Trophoblast cell (in vitro differentiated cells and primary cell): ENCODE results near the gene SH3BGRL.

Experiments
- DNase-seq, 2 donors: peaks; one replicate each; pipeline ENCODE4 v3.0.0-alpha.2; 2016
- H2AFZ ChIP-seq: 2 replicates; pipeline ENCODE4 v1.6.1; 2013; ENCODE audit warnings: low read length, moderate library complexity, mild to moderate bottlenecking; ENCODE audit not compliant: insufficient read depth, poor library complexity
- H2AK5ac ChIP-seq: 2 replicates; pipeline ENCODE4 v1.6.1; 2013; ENCODE audit warnings: mild to moderate bottlenecking, low read length
- H2BK120ac ChIP-seq: 2 replicates; pipeline ENCODE4 v1.6.1; 2013; ENCODE audit warnings: low read length, mild to moderate bottlenecking, moderate library complexity; ENCODE audit not compliant: insufficient read depth, poor library complexity
- H2BK12ac ChIP-seq: 2 replicates; pipeline ENCODE4 v1.6.1; 2013; ENCODE audit warnings: mild to moderate bottlenecking, low read length, moderate library complexity
- H2BK5ac ChIP-seq: 2 replicates; pipeline ENCODE4 v1.6.1; 2013; ENCODE audit warnings: low read length, low read depth, moderate library complexity, mild to moderate bottlenecking; ENCODE audit not compliant: poor library complexity
- H3K14ac ChIP-seq: 2 replicates; pipeline ENCODE4 v1.6.1; 2013; ENCODE audit warnings: mild to moderate bottlenecking, low read length
- H3K18ac ChIP-seq: 2 replicates; pipeline ENCODE4 v1.6.1; 2013; ENCODE audit warnings: mild to moderate bottlenecking, low read length
- H3K23ac ChIP-seq: 2 replicates; pipeline ENCODE4 v1.6.1; 2013; ENCODE audit warnings: low read length
- H3K27ac ChIP-seq: 2 replicates; pipeline ENCODE4 v1.5.1; 2013; ENCODE audit warnings: low read depth, mild to moderate bottlenecking, inconsistent platforms, low read length, moderate library complexity
- H3K27me3 ChIP-seq: 2 replicates; pipeline ENCODE4 v1.6.1; 2013; ENCODE audit warnings: inconsistent platforms, mild to moderate bottlenecking, low read length, moderate library complexity; ENCODE audit not compliant: insufficient read depth
- H3K36me3 ChIP-seq, 2 experiments: 1 replicate in 1 of 2; 2 replicates in 1 of 2; pipeline ENCODE4 v1.6.1; 2013; ENCODE audit warnings: low read length in 2 of 2, mild to moderate bottlenecking in 2 of 2, moderate library complexity in 1 of 2; ENCODE audit not compliant: insufficient read depth in 2 of 2, control insufficient read depth in 1 of 2
- H3K4ac ChIP-seq: 2 replicates; pipeline ENCODE4 v1.6.1; 2013; ENCODE audit warnings: low read depth, mild to moderate bottlenecking, low read length, moderate library complexity
- H3K4me1 ChIP-seq, 2 experiments: 1 replicate in 1 of 2; 2 replicates in 1 of 2; pipeline ENCODE4 v1.6.1; 2013; ENCODE audit warnings: low read length in 2 of 2, mild to moderate bottlenecking in 2 of 2, moderate library complexity in 1 of 2; ENCODE audit not compliant: insufficient read depth in 2 of 2, control insufficient read depth in 1 of 2
- H3K4me2 ChIP-seq: 2 replicates; pipeline ENCODE4 v1.6.1; 2013; ENCODE audit warnings: inconsistent platforms, mild to moderate bottlenecking, low read length, moderate library complexity
- H3K4me3 ChIP-seq: 2 replicates; pipeline ENCODE4 v1.5.1; 2013; ENCODE audit warnings: mild to moderate bottlenecking, low read depth, low read length, inconsistent platforms
- H3K79me1 ChIP-seq: one replicate; pipeline ENCODE4 v1.6.1; 2013; ENCODE audit warnings: low read length
- H3K79me2 ChIP-seq: 2 replicates; pipeline ENCODE4 v1.6.1; 2013; ENCODE audit warnings: low read length, mild to moderate bottlenecking; ENCODE audit not compliant: control insufficient read depth, insufficient read depth, poor library complexity
- H3K9ac ChIP-seq: 2 replicates; pipeline ENCODE4 v1.6.1; 2013; ENCODE audit warnings: mild to moderate bottlenecking, low read length
- H3K9me3 ChIP-seq: 2 replicates; pipeline ENCODE4 v1.6.1; 2013; ENCODE audit warnings: low read depth, mild to moderate bottlenecking, control low read depth, inconsistent platforms, low read length; ENCODE audit not compliant: insufficient read depth
- H4K12ac ChIP-seq: 2 replicates; pipeline ENCODE4 v1.6.1; 2013; ENCODE audit warnings: low read depth, mild to moderate bottlenecking, low read length, moderate library complexity
- H4K8ac ChIP-seq: 2 replicates; pipeline ENCODE4 v1.6.1; 2013; ENCODE audit warnings: low read depth, mild to moderate bottlenecking, low read length, moderate library complexity
- H4K91ac ChIP-seq: one replicate; pipeline ENCODE4 v1.6.1; 2013; ENCODE audit warnings: low read depth, mild to moderate bottlenecking, low read length, moderate library complexity
- WGBS: extraction: QIAGEN DNeasy Blood & Tissue Kit; methylation state at CpG from one replicate; pipeline ENCODE4 v1.1.7; 2013; ENCODE audit warnings: missing lambda C conversion rate; ENCODE audit not compliant: insufficient read length, insufficient coverage; ENCODE audit errors: extremely low coverage; 5-methylcytosine and 5-hydroxymethylcytosine counted together

The SH3BGRL gene

GRCh38 chrX:81261576-81261975 is 59.7 kb downstream of the SH3BGRL start:
- H3K4me3 ChIP-seq: no peak overlapping the region
- no peaks in the 10 kb centered on the region for H3K79me1 ChIP-seq
- H2BK5ac ChIP-seq: no peak overlapping the region
- H3K14ac ChIP-seq: no peak overlapping the region
- H4K8ac ChIP-seq: no peak overlapping the region
- H3K36me3 ChIP-seq: no peaks in the 10 kb centered on the region
- H3K23ac ChIP-seq: no peak overlapping the region
- no peak overlapping the region for H3K9ac ChIP-seq
- H3K27ac ChIP-seq: no peak overlapping the region
- H3K4ac ChIP-seq: no peak overlapping the region
- H2AFZ ChIP-seq: no peak overlapping the region
- H3K18ac ChIP-seq: no peak overlapping the region
- no peak overlapping the region for H2BK12ac ChIP-seq
- DNase-seq: peak in 1 of 2 donors; percentile 29
- no peaks in the 10 kb centered on the region for H3K4me1 ChIP-seq
- no CpG with 5 or more reads among the region's 2 CpGs for WGBS
- no peak overlapping the region for H2BK120ac ChIP-seq
- H3K4me2 ChIP-seq: no peak overlapping the region
- H2AK5ac ChIP-seq: no peak overlapping the region
- no peak overlapping the region for H4K12ac ChIP-seq
- H3K79me2 ChIP-seq: no peaks in the 10 kb centered on the region
- no peaks in the 10 kb centered on the region for H3K9me3 ChIP-seq
- no peaks in the 10 kb centered on the region for H3K27me3 ChIP-seq
- H4K91ac ChIP-seq: no peak overlapping the region

GRCh38 chrX:81263059-81263458 is 61.2 kb downstream of the SH3BGRL start:
- H3K18ac ChIP-seq: no peak overlapping the region
- no peak overlapping the region for H3K4me2 ChIP-seq
- no peaks in the 10 kb centered on the region for H3K79me1 ChIP-seq
- no peaks in the 10 kb centered on the region for H3K9me3 ChIP-seq
- WGBS: no CpG with 5 or more reads among the region's 2 CpGs
- H2AFZ ChIP-seq: no peak overlapping the region
- H3K79me2 ChIP-seq: no peaks in the 10 kb centered on the region
- H3K27me3 ChIP-seq: no peaks in the 10 kb centered on the region
- no peak for DNase-seq
- H3K23ac ChIP-seq: no peak overlapping the region
- no peak overlapping the region for H2BK120ac ChIP-seq
- no peak overlapping the region for H2BK12ac ChIP-seq
- no peaks in the 10 kb centered on the region for H3K36me3 ChIP-seq
- H4K8ac ChIP-seq: no peak overlapping the region
- H3K14ac ChIP-seq: no peak overlapping the region
- H2AK5ac ChIP-seq: no peak overlapping the region
- H2BK5ac ChIP-seq: no peak overlapping the region
- H3K4me1 ChIP-seq: no peaks in the 10 kb centered on the region
- H3K4me3 ChIP-seq: no peak overlapping the region
- H3K27ac ChIP-seq: no peak overlapping the region
- H4K91ac ChIP-seq: no peak overlapping the region
- H3K4ac ChIP-seq: no peak overlapping the region
- H4K12ac ChIP-seq: no peak overlapping the region
- no peak overlapping the region for H3K9ac ChIP-seq

- H3K4me1 ChIP-seq: no peaks in the 10 kb centered on the region
- no peak overlapping the region for H3K4me3 ChIP-seq
- H3K4ac ChIP-seq: no peak overlapping the region
- no peak overlapping the region for H3K4me2 ChIP-seq
- H2BK12ac ChIP-seq: no peak overlapping the region
- no peaks in the 10 kb centered on the region for H3K27me3 ChIP-seq
- H3K79me1 ChIP-seq: no peaks in the 10 kb centered on the region
- no peak overlapping the region for H2BK5ac ChIP-seq
- H3K79me2 ChIP-seq: no peaks in the 10 kb centered on the region
- no peak overlapping the region for H3K9ac ChIP-seq
- H4K91ac ChIP-seq: no peak overlapping the region
- H4K8ac ChIP-seq: no peak overlapping the region
- H3K23ac ChIP-seq: no peak overlapping the region
- H2AFZ ChIP-seq: no peak overlapping the region
- no peak overlapping the region for H3K18ac ChIP-seq
- no CpG with 5 or more reads among the region's 2 CpGs for WGBS
- no peak overlapping the region for H2BK120ac ChIP-seq
- no peak for DNase-seq
- H3K14ac ChIP-seq: no peak overlapping the region
- no peaks in the 10 kb centered on the region for H3K9me3 ChIP-seq
- H4K12ac ChIP-seq: no peak overlapping the region
- no peak overlapping the region for H3K27ac ChIP-seq
- no peaks in the 10 kb centered on the region for H3K36me3 ChIP-seq
- no peak overlapping the region for H2AK5ac ChIP-seq
These were observed 76.7 kb downstream of the SH3BGRL start for GRCh38 chrX:81278616-81279015.

- no CpG with 5 or more reads among the region's 8 CpGs for WGBS
- no peak overlapping the region for H3K27ac ChIP-seq
- H3K79me2 ChIP-seq: no peaks in the 10 kb centered on the region
- H3K9me3 ChIP-seq: no peaks in the 10 kb centered on the region
- no peaks in the 10 kb centered on the region for H3K79me1 ChIP-seq
- H4K8ac ChIP-seq: peak overlapping the region; percentile 47
- no peak overlapping the region for H4K91ac ChIP-seq
- H3K14ac ChIP-seq: no peak overlapping the region
- no peak overlapping the region for H2AFZ ChIP-seq
- H3K4me3 ChIP-seq: no peak overlapping the region
- no peak overlapping the region for H2BK5ac ChIP-seq
- no peak overlapping the region for H2BK120ac ChIP-seq
- no peaks in the 10 kb centered on the region for H3K27me3 ChIP-seq
- no peak overlapping the region for H2AK5ac ChIP-seq
- H2BK12ac ChIP-seq: no peak overlapping the region
- H3K4ac ChIP-seq: no peak overlapping the region
- H3K18ac ChIP-seq: no peak overlapping the region
- no peaks in the 10 kb centered on the region for H3K4me1 ChIP-seq
- H3K23ac ChIP-seq: no peak overlapping the region
- DNase-seq: no peak
- no peaks in the 10 kb centered on the region for H3K36me3 ChIP-seq
- no peak overlapping the region for H4K12ac ChIP-seq
- H3K4me2 ChIP-seq: no peak overlapping the region
- H3K9ac ChIP-seq: no peak overlapping the region
These were observed 78.2 kb downstream of the SH3BGRL start for GRCh38 chrX:81280148-81280547.
